ENCODE results near the gene LDLRAD3.

The LDLRAD3 gene

DNA sequence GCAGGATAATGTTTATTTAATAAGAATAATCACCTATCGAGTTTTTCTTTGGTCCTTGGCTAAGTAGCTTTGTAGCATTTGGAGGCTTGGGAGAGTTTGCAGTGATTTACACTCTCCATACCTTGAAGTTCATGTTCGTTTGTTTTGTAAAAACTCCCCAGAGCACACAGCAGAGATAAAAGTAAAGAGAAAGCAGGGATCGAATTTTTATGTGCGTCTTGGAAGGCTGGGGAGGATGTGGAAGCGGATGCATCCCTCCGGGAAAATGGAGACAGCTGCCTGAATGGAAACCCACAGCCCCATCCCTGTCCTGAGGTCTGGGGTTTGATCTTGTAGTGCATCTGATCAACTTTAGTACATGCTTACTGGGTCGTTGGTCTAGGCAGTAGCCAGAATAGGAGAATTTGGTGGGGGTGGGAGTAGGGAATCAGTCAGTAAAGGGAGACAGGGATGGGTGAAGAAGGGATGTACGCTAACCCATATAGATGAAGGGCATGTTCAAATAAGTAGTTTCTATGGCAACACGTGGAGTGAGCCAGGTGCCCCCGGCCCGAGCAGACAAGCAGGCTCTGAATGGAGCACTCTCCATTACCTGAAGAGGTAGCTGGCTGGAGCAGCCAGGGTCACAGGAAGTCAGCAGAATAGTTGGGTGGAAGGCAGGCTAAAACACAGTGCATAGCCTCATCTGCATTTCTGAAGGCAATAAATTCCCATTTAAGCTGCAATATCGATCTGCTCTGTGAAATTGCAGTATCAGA lies 197.5 kb downstream of the LDLRAD3 start:
- DNase-seq, result no peak

DNA sequence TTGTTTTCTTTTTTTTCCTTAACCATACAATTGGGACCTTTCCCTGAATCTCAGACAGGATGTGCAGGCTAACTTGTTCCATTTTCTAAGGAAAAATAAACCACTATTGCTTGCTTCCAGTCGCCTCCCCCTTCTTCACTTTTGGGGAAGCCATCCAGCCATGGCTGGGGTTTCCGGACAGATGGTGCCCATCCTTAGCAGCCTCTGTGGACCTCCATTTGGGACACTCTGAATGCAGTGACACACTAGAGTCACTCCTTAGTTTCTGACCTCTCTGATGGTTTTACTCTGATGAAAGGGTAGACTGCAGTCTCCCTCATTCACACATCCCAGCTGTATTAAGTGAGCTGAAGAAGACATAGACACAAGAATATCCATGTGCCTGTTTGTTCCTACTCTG lies 198.1 kb downstream of the LDLRAD3 start:
- DNase-seq, result no peak

DNA sequence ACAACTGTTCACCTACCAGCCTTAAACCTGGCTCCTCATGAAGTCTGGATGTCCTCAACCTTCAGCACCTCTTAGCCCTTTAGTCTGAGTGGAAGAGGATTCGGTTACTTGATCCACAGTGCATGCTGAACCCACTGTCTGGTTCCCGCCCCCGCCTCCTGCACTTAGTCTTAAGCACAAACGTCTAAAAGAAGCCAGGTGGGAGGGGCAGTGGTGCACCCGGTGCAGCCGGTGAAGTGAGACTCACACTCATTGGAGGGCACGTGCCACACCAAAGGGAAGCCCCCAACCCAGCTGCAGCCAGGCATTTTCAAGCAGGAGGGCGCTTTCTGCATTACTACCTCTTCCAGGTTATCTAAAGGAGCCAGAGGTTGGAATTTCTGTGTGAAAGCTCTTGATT lies 198.6 kb downstream of the LDLRAD3 start:
- DNase-seq, result no peak

DNA sequence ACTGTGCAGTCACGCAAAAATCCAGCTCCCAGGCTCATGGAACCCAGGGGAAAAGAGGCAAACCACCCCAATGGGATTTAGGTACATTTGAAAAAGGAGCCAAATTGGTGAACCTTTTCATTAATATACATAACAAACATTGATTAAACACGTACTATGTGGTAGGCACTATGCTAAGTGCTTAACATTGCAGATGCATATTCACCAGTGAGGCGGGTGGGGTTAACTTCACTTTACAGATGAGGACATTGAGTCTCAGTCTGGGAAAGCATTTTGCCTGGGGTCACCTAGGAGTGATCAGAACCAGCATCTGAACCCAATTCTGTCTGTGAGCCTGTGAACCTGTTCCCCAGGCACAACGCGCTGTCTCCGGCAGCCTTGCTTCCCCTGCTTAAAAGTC lies 199.0 kb downstream of the LDLRAD3 start:
- DNase-seq, result no peak

DNA sequence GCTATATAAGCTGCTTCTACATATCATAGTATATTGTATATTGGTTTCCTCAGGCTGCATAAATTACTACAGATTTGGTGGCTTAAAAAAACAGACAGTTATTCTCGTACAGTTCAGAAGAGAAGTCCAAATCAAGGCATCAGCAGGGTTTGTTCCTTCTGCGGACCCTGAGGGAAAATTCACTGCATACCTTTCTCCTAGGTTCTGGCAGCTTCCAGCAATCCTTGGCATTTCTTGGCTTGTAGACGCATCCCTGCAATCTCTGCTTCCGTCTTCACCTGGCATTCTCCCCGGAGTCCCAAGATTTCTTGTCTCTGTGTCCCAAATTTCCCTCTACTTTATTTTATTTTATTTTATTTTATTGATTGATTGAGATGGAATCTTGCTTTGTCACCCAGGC lies 202.6 kb downstream of the LDLRAD3 start:
- DNase-seq, result no peak

DNA sequence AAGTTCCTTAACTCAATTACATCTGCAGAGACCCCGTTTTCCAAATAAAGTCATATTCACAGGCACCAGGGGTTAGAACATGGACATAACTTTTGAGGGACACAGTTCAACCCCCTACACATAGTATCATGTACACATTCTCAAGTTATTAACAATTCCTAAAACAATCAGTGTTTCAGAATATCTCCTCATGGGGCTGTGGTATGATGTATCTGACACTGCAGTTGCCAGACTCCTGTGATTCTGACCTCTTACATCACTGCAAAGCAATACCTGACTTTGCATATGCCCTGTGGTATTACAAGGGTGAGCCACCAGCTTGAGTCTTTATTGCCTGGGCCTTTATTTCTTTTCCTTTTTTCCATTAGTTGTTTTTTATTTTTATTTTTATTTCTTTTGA lies 203.6 kb downstream of the LDLRAD3 start:
- DNase-seq, result no peak

DNA sequence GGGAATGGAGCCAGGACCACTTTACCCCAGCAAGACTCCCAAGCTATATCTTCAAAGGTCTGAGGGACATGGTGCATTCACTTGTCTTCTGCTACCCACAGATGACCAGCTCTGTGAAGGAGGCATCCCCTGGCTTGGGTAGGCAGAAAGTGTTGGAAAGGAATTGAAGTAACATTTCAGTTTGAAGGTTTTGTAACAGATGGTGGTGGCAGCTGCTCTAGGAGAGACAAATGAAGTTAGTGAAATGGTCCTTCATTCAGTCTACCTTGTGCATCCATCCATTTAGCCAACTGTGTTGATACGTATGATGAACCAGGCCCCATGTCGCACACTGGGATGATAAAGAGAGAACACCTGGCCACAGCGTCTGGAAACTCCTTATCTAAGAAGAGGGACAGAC lies 204.8 kb downstream of the LDLRAD3 start:
- DNase-seq, result no peak

DNA sequence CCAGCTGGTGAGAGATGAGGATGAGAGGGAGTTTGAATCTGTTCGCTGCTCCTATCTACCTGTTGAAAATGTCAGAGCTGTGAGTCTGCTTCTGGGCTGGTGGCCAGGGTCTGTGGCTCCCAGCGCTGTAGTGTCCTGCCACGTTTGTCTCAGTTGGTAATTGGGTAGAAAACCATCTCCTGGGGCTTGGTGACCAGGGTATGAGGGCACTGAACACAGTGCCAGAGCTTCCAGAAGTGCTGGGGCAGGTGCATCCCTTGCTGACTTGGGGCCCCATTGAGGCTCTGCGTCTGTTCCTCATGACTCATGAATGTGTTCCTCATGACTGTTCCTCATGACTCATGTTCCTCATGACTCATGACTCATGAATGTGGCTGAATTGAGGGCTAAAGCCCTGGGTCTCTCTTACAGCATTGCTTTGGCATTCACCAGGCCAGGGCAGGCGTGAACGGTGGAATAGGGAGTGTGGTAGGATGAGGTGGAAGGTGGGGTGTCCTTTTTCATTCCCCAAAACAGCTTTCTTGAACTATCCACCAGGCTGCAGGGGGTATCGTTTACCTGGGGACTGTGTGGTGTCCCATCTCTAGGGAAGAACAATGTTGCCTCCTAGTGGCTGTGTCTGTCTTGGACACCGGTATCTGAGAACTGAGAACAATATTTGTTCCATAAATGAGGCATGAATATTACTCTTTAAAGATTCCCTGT lies 205.8 kb downstream of the LDLRAD3 start:
- DNase-seq, result peak; percentile 99

DNA sequence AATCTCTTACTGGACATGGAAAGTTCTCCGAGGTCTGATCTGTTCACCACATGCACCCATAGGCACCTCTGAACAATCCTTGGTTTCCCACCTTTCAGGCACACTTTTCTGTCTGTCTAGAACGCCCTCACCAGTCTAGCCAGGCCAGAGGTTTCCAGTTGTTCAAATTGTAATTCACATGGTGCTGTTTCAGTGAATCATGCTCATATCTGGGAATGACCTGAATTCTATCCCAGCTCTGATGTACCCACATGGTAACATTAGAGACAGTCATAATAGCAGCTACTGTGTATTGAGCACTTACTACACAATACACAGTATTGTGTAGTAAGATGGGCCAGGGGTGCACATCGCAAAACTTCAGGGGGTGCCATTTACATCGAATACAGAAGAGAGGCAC lies 207.1 kb downstream of the LDLRAD3 start:
- no peak for DNase-seq

DNA sequence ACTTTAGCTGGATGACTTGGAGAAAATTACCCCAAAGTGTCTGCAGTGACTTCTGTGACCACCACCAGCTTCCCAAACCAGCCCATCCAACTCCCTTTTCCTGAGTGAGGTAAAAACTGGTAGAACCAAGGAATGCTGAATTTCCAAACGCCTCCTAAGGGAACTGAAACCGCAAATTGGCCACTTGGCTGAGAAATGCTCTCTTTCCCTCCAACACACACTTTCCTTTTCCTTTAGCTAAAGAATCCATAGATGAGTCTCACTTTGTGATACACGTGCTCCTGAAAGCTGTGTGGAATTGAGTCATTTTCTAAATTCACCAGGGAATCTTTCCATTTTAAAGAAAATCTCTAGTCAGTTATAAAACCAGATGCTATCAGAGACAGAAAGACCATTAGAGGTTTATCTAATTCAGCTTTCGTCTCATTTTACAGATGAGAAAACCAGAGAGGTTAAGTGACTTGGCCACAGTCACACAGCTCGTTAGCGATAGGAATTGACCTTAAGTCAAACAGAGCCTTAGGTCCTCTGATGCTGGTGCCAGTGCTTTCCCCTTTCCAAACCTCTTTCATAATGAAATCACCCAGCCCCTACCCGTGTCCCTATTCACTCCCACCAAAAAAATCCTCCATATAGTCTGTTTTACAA lies 208.2 kb downstream of the LDLRAD3 start:
- DNase-seq, result no peak

DNA sequence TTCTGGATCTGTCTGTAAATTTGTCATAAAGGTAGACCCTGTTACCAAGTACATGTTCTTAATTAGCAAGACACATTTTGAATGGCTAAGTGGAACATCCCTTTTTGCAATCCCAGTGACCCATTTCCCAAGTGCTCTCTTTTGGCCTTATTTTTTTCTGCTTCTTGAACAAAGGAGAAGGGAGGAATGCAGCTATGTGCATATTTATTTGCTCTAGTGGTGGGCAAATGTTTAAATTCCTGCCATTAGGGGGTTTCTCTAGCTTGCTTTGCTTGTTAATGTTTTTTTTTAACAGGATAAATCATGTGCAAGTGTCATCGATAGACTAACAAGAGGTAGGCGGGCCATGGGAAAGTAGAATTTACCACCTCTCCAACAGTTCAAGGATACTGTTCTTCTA lies 209.7 kb downstream of the LDLRAD3 start:
- peak; percentile 59 for DNase-seq

DNA sequence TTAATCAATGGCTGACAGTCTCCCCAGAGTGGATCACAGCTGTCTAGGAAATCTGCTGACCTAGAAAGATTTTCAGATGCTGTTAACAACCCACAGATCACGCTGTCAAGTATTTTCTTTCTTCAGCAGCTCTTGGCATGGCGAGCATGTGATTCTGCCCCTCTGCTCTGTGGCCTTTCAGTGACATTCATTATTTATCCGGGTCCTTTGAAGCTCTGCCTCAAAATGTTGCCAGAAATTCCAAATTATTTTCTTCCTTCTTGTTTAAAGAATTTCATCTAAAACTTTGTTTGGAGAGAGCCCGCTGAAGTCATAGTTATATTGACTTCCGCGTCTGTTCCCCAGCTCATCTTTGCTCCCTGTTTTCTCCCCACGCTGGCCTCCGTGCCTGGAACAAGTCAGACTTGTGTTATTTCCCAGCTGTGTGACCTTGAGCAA lies 211.3 kb downstream of the LDLRAD3 start:
- DNase-seq, result no peak

DNA sequence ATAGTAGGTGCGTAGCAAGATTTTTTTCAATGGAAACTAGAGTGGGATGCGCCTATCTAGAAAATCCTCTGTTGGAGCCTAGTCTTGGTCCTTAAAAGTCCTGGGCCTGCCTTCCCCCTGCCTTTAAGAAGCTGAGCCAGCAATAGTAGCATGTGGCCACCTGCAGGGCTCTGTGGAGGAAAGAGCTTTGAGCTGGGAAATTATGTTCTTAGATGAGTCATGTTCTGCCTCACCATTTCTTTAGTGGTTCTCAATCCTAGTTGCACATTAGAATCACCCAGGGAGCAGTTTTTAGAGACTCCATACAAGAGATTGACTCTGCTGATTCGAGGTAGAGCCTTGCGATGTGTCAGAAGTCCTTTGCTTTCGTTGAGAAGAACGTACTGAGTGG lies 211.9 kb downstream of the LDLRAD3 start:
- peak; percentile 70 for DNase-seq

DNA sequence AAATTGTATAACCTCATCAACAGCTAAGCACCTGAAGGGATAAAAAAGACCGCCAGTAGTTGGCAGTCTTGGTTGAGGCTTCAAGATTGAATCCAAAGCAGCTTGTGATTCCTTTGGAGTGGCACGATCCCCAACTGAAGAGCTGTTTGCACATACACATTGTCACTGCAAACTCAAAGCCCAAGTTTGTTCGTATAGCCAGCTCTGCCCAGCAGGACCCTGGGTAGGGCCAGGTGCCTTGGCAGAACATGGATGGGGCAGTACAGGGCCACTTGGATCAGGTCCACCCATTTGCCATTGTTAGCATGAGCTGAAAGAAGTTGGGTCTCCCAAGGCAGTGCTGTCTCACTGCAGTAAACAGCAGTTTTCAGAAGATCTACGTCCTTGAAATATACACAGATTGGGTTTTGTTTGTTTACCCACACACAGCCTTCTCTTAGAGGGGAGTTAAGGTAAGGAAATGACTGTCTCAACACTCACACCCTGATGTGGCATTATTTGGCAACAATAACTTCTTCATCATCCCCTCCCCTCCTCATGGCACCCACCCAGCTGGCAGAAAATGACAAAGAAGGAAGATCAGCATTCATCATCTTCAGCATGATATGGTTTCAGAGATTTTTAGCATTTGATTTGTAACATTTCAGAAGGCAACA lies 212.4 kb downstream of the LDLRAD3 start:
- no peak for DNase-seq

DNA sequence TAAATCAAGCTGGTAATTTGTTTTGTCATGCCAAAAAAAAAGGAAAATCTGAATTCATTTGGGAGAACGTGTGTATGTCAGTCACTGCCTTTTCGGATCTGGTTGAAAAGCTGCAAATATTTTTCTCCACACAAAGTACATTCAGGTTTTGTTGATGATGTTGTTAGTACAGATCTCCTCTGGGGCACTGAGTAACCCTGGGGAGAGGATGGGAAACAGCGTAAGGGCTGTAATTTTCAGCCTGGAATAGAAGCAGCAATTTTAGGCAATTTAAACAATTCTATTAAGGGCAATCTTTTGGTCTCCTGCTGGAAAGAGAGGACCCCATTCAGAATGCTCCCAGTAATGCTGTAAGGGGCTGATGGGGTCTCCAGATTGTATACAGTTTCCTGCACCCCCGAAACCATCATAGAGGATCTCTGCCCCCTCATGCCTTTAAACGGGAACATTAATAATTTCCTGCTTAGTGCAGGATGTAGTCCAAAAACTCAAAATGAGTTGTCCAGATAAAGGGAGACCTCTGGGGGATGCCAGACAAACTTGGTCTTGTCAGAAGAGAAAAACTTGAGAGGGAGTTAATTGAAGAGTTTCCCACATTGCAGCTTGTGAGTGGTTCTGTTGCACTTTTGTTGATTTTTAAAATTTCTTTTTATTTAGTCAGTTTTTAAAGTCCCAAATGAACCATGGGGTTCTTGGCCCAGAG lies 213.1 kb downstream of the LDLRAD3 start:
- no peak for DNase-seq

DNA sequence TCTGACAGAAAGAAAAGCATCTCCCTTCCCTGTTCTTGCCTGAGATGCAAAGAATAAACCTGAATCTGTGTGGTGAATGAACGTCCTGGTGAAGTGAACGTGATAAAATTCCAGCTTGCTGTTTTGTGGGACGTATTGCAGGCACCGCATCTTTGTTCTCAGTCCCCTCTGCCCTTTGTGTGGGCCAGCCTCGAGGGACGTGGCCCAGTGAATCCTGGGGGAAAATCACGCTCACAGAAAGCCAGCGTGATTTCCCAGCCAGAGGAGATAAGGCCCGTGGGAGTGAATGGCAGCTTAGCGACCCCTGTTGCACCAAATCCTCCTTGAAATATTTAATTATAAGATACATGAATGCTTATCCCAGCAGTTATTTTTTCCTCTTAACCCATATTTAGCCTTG lies 216.2 kb downstream of the LDLRAD3 start:
- DNase-seq, result no peak

DNA sequence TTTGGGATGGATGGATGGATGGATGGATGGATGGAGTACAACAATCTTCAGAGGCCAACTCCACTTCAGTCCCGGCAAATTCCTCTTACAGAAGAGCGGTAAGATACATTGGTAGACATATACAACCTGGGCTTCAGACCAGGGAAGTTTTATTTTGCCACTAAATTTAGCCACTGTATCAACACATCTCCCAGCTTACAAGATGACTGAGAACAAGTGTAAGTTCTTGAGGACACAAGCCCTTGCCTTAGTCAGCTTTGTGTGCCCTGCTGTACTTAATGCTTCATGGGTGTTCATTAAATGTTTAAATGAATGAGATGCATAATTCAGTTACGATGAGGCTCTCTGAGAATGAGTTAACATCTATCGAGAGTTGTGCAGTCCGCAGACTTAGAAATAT lies 217.7 kb downstream of the LDLRAD3 start:
- DNase-seq, result no peak

DNA sequence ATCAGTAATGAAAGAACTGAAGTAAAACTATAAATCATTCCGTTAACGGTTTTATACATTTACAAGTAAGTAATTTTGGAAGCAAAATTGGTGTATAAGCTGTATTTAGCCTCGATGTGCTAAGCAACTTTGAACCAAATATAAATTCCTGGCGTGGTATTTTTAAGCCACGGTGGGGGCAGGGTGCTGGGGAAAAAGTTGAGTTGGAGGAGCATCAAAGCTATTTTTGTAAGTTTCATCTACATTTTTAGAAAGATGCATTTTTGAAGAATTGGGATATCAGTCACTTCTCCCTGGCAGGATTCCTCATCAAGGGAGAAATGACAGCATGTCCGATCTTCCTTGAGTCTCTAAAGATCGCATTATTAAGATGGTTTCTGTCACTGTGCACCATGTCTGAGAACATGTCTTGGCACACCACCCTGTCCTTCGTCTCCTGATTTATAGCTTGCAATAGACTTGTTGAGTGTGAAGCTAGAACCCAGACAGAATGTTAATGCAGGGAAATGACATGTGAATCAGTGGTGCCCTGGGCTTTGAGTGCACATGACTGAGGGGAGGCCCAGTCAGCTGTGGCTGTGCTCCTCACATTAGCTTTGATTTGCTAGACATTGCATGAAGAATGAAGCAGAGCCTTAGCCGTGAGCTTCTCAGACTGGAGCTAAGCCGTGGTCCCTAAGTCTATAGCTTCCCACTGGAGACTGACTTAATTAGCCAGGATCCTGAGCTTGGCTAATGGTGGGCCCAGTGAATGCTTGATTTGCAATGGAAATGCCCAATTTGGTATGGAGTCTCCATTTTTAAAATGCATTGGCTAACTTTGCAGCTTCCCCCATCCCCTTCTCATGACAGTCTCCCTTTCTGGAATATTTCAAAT lies 218.4 kb downstream of the LDLRAD3 start:
- DNase-seq, result no peak

DNA sequence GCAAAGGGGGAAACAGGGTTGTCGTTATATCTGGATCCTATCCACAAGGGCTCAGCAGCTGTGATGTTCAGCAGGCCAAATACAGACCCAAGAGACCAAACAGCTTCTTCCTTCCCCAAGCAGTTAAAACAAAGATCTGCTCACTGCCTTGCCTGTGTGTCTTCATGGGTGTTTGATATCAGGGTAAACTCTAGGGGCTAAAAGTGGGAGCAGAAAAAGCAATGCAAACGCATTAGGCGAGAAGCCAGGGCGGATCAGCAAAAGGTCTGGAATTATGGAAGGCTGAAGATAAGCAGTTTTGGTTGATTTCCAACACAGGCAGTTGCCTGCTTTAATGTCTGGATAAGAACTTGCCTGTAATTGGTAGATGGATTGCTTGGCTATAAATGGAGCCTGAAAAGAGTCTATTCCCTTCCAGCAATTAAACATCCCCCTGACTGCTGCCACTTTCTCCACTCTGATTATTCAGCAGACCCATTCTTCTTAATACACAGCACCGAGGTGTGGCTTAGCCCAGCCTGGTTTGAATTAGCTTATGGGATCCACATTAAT lies 219.1 kb downstream of the LDLRAD3 start:
- no peak for DNase-seq

DNA sequence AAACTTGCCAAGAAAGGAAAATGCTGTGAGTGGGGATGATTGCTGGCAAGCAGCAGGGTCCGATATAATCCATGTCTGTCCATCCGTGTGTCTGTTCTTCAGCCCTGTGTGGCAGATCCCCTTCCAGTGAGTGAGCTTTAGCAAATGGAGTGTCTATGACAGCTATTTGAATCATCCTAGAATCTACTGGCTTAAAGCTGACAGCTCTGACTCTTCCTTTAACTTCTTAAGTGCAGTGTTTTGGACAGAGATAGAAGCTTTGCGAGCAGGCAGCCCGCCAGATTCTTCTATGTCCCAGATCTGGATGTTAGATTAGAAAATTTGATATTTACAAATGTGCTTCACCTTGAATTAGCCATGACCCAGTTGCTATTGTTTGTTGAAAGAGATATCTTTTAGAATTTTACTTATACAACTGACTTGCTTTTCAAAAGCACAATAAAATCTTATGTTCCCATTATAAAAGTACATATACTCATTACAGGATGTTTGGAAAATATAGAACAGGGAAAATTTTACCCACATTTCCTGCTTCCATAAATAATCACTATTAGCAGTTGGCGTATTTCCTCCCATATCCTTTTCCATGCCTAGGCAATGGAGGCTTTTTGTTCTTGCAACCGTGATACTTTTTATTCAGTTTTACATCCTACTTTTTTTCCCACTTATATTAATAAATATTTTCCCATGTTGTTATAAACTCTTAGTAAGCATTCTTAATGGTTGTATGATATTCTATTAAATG lies 220.8 kb downstream of the LDLRAD3 start:
- peak; percentile 58 for DNase-seq
